SJCRH30 (cell line): ENCODE results near the gene KCNN3. TPM values are rescaled to one million over a fixed set of nuclear protein-coding genes. Genes with fewer than 3 reads are reported as not detected.

ENCODE experiments used
- DNase-seq, 2 experiments: peaks; one replicate each; pipeline ENCODE4 v3.0.0-alpha.2; 2015 to 2020
- H3K27ac ChIP-seq: fragments of 250-450 bp; sonication (Bioruptor Pico); 2 replicates; pipeline ENCODE4 v1.5.1; 2020; ENCODE audit warnings: mild to moderate bottlenecking, moderate library complexity
- H3K27me3 ChIP-seq: fragments of 250-450 bp; sonication (Bioruptor Pico); 2 replicates; pipeline ENCODE4 v1.5.1; 2020; ENCODE audit warnings: mild to moderate bottlenecking, moderate library complexity
- H3K36me3 ChIP-seq: fragments of 250-450 bp; sonication (Bioruptor Pico); 2 replicates; pipeline ENCODE4 v1.5.1; 2020; ENCODE audit warnings: mild to moderate bottlenecking, moderate library complexity
- H3K4me1 ChIP-seq: fragments of 250-450 bp; sonication (Bioruptor Pico); 2 replicates; pipeline ENCODE4 v1.5.1; 2020; ENCODE audit warnings: mild to moderate bottlenecking, moderate library complexity
- H3K4me3 ChIP-seq: fragments of 250-450 bp; sonication (Bioruptor Pico); 2 replicates; pipeline ENCODE4 v1.5.1; 2020; ENCODE audit warnings: mild to moderate bottlenecking, moderate library complexity
- H3K9me3 ChIP-seq: fragments of 250-450 bp; sonication (Bioruptor Pico); replicated peaks from 2 replicates; pipeline ENCODE4 v1.5.1; 2020; ENCODE audit warnings: mild to moderate bottlenecking, moderate library complexity
- total RNA-seq: library from RNA; depleted of rRNA; stranded (reverse); fragments of >200 nt; shearing (Covaris generic); gene quantifications from 2 replicates; pipeline ENCODE4 v1.2.3, GENCODE V29; 2014

The KCNN3 gene
- total RNA-seq, 1 experiment from 2014 or later, result 29.3 TPM

DNA sequence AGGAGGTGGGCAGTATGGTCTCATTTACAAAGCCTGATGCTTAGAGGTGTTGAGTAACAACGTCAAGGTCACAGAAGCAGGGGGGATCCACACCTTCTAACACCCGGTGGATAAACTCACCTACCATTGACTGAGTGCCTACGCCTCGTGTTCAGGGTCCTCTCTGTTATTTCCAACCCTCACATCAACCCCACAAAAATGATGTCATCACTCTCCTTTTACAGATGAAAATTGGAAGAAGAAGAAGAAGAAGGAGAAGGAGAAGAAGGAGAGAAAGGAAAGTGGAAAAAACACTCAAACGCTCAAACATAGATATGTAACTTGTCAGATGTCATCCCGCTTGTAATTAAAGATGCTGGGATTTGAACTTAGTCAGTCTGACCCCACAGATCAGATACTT, 653 bp upstream of the KCNN3 start:
- H3K4me1 ChIP-seq, result peaks cover 7% of the 10 kb centered on the region
- H3K4me3 ChIP-seq, result peak overlapping the region; percentile 76
- no peak overlapping the region for H3K27ac ChIP-seq
- no peaks in the 10 kb centered on the region for H3K9me3 ChIP-seq
- H3K36me3 ChIP-seq, result no peaks in the 10 kb centered on the region
- no peaks in the 10 kb centered on the region for H3K27me3 ChIP-seq
- no peak for DNase-seq

- DNase-seq, result peak; percentile 74 to 76
- H3K27ac ChIP-seq, result peak overlapping the region; percentile 98
Measured at GRCh38 chr1:154869351-154870114, 548 bp downstream of the KCNN3 start.

GRCh38 chr1:154867841-154868605, 2.1 kb downstream of the KCNN3 start:
- Histone ChIP-seq H3K4me3 (peak overlapping the region; percentile 76), H3K27ac (peak overlapping the region; percentile 98)

More at GRCh38 chr1:154869351-154870114, 548 bp downstream of the KCNN3 start:
- peaks cover 18% of the 10 kb centered on the region for H3K4me1 ChIP-seq
- H3K9me3 ChIP-seq, result no peaks in the 10 kb centered on the region
- no peaks in the 10 kb centered on the region for H3K36me3 ChIP-seq
- H3K4me3 ChIP-seq, result peak overlapping the region; percentile 76
- no peaks in the 10 kb centered on the region for H3K27me3 ChIP-seq

GRCh38 chr1:154867064-154867825, 2.8 kb downstream of the KCNN3 start:
- H3K9me3 ChIP-seq, result no peaks in the 10 kb centered on the region
- peak overlapping the region; percentile 76 for H3K4me3 ChIP-seq
- no peaks in the 10 kb centered on the region; the same call in 1 of the 2 replicates for H3K36me3 ChIP-seq
- peak; percentile 87 to 93 for DNase-seq
- H3K4me1 ChIP-seq, result peaks cover 41% of the 10 kb centered on the region
- no peaks in the 10 kb centered on the region for H3K27me3 ChIP-seq
- peak overlapping the region; percentile 98 for H3K27ac ChIP-seq

More at GRCh38 chr1:154867841-154868605, 2.1 kb downstream of the KCNN3 start:
- Histone ChIP-seq H3K9me3 (no peaks in the 10 kb centered on the region), H3K27me3 (no peaks in the 10 kb centered on the region), H3K36me3 (no peaks in the 10 kb centered on the region), H3K4me1 (peaks cover 33% of the 10 kb centered on the region)
- DNase-seq, result peak; percentile 59 to 70

DNA sequence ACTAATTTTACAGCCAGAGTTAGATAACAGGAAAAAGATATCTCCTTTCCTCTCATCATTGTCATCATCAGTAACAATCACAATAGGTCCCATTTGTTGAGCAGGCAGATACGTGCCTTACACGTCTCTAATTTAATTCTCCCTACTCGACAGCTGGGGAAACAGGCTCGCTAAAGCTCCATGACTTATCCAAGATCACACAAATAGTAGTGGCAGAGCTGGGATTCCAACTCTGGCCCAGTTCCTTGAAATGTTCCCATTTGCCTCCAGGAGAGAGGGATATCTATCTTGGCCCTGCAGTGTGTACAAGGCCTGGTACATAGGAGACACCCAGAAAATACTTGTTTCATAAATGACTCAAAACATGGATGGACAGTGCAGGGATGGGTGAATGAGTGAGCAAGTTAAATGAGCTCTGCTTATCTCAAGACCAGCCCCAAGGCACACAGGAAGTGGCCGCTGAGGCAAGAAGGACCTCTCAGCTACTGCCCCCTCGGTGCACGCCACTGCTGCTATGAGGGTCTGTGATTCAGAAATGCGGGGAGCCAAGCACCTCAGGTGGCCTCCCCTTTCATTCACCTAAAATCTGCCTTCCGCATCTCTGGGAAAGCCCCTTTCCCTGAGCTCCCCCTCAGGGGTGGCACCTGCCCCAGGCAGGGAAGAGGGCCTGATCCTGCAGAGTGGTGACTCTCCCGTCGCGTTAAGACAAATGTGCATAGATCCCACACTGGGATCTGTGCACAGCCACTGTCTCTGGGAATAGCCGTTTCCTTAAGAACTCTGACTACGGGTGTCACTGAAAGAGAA, 3.6 kb downstream of the KCNN3 start:
- H3K36me3 ChIP-seq, result peaks cover 3% of the 10 kb centered on the region; the same call in 1 of the 2 replicates
- peak; percentile 72 to 83 for DNase-seq
- H3K4me3 ChIP-seq, result peak overlapping the region; percentile 76
- no peaks in the 10 kb centered on the region for H3K9me3 ChIP-seq
- H3K4me1 ChIP-seq, result peaks cover 48% of the 10 kb centered on the region
- H3K27ac ChIP-seq, result peak overlapping the region; percentile 98
- no peaks in the 10 kb centered on the region for H3K27me3 ChIP-seq

DNA sequence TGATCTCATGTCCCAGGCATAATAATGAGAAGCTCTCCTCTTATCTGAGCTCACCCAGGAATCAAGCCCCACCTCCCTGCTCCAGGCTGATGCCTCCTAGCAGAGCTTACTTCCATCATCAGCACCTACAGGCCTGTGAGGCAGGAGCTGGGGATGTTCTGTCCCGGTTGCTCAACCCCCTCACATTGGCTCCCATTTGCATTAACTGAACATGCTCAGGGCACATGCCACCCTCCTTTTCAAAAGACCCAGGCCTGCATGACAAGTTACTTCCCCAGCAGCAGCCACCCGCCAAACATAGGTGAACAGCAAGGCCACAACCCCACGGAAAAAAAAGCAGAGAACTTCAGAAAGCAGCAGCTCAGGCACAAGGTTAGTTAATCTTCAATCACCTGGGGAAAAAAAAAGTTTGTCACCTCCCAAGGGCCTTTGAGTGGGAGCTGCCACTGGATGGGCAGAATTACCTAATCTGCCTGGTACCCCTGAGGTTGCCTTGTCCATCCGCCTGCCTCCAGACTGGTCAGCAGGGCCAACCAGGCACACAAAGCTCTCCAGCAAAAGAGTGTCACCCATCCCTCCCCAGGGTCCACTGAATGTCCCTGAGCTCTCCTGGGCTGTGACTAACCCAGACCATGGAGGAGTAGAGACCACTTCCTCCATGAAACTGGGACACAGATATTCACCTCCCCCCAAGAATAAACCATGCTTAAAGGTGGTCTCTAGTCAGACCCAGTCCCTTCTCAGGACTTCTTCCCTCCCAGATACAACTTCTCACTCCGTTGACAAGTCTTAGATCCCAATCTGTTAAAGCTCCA, 4.4 kb downstream of the KCNN3 start:
- peak overlapping the region; percentile 76 for H3K4me3 ChIP-seq

DNA sequence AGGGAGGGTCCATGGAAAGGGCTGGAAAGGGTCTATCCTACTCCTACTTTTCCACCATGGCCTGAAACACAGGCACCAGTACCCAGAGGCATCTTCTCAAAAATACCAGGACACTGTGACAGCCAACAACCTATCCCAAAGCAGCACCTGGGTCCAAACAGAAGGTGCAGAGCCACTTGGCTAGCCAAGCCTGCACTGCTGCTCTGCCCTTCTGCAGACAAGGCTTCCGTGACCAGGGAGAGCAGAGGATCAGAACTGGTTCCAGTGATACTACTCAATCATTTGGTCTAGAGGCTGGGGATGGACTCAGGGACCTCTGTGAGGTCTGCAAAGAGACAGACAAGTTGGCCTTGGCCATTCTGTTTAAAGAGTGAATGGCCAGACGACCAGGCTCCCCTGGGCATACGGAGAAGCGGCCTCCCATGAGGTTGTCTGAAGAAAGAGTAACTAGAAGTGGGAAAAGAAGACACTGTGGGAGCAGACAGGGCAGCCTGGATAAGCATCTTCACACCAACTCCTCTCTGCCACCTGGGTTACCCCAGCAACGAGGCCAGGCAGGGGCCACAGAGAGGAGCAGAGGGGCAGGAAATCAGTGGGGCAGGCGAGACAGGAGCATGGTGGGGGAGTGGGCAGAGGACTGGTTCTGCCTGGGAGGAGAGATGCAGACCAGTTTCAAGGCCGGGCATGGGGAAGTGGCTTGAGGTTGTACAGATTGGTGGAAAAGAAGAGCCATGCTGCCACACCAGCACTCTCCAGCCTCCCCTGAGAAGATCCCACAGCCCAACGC, 5.7 kb downstream of the KCNN3 start:
- DNase-seq, result no peak
- no peaks in the 10 kb centered on the region for H3K9me3 ChIP-seq
- H3K36me3 ChIP-seq, result peaks cover 3% of the 10 kb centered on the region; the same call in 1 of the 2 replicates
- no peaks in the 10 kb centered on the region for H3K27me3 ChIP-seq
- H3K4me3 ChIP-seq, result no peak overlapping the region
- peak overlapping the region; percentile 98; the same call in 1 of the 2 replicates for H3K27ac ChIP-seq
- peaks cover 69% of the 10 kb centered on the region for H3K4me1 ChIP-seq

More for the DNA sequence above, 4.4 kb downstream of the KCNN3 start:
- DNase-seq, result peak in 1 of 2 experiments; percentile 24
- Histone ChIP-seq H3K9me3 (no peaks in the 10 kb centered on the region), H3K36me3 (peaks cover 3% of the 10 kb centered on the region; the same call in 1 of the 2 replicates), H3K4me1 (peaks cover 57% of the 10 kb centered on the region), H3K27ac (peak overlapping the region; percentile 98), H3K27me3 (no peaks in the 10 kb centered on the region)

- H3K4me1 ChIP-seq, result peaks cover 69% of the 10 kb centered on the region
- DNase-seq, result no peak
- no peaks in the 10 kb centered on the region for H3K27me3 ChIP-seq
- H3K9me3 ChIP-seq, result no peaks in the 10 kb centered on the region
- no peak overlapping the region for H3K27ac ChIP-seq
- H3K36me3 ChIP-seq, result peaks cover 3% of the 10 kb centered on the region; the same call in 1 of the 2 replicates
- H3K4me3 ChIP-seq, result no peak overlapping the region
Measured at GRCh38 chr1:154863315-154864174, 6.5 kb downstream of the KCNN3 start.

DNA sequence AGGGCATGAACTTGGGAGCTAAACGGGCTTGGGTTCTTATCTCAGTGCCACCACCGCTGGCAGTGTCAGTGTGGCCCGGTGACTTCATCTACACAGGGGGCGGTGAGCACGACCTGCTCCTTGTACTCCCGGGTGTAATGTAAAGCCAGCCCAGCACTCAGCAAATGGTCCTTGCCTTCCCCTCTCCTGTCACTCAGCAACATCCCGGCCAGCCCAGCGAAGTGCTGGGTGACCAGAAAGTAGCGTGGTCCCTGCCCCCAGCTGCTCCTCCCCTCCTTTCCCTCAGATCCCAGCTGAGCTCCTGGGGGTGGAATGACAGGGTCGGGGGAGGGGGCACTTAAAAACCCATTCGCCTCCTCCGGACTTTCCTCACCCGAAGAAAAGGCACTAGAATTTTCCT, 7.2 kb downstream of the KCNN3 start:
- Histone ChIP-seq H3K4me3 (no peak overlapping the region), H3K9me3 (no peaks in the 10 kb centered on the region), H3K27me3 (no peaks in the 10 kb centered on the region), H3K4me1 (peaks cover 69% of the 10 kb centered on the region), H3K27ac (no peak overlapping the region), H3K36me3 (peaks cover 3% of the 10 kb centered on the region; the same call in 1 of the 2 replicates)
- DNase-seq, result no peak

DNA sequence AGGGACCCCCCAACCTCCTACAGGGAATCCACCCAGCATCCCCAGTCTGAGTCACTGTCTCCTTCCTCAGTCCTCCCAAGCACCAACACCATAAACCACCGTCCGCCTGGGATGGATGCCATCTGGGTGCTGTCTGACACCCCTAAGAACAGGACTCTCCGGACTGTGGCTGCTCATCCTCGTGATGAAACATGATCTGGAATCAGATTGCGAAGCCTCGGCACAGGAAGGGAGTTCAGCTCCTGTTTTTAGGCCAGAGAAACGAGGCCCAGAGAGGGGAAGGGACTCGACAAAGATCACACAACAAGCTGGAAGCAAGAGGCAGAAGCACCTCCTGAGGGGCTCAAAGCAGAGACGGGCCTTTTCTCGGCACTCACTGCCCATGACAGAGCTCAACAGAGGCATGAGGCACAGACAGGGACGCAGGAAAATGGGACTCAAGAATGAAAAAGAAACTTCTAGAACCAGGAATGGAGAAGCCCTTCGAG, 8.4 kb downstream of the KCNN3 start:
- no peak overlapping the region; the same call in 1 of the 2 replicates for H3K27ac ChIP-seq
- no peaks in the 10 kb centered on the region for H3K9me3 ChIP-seq
- peaks cover 70% of the 10 kb centered on the region for H3K4me1 ChIP-seq
- no peak overlapping the region for H3K4me3 ChIP-seq
- DNase-seq, result peak in 1 of 2 experiments; percentile 41
- H3K36me3 ChIP-seq, result peaks cover 3% of the 10 kb centered on the region; the same call in 1 of the 2 replicates
- H3K27me3 ChIP-seq, result no peaks in the 10 kb centered on the region

DNA sequence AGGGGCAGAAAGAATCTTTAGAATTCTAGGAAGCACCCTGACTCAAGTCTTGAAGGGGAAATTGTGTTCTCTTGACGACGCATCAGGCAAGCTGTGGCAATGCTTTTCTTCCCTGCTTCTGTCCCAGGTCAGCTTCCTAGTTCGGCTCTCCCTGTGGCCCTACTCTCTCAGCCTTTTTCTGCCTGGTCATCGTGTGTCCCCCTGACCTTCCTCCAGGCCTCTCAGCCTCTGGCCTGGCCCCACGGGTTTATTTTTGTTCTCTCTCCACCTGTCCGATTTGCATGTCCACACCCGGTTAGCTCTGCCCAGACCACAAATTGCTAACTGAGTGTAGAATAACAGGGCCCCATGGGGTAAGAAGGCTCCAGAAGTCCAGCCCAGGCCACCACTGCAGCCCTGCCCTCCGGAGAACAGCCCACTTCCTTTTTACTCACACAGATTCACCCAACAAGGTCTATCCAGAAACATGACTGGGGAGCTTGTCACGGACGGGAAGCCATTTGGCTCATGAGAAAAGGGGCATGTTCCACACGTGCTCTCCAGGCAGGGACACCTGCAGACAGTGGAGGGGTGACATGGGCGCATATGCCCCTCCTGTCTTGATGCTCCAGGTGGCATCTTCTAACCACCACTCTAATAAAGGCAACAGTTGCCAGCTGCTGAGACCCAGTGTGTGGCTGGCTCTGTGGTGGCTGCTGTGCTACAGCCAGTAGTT, 9.8 kb downstream of the KCNN3 start:
- Histone ChIP-seq H3K4me1 (peaks cover 69% of the 10 kb centered on the region), H3K27ac (peak overlapping the region; percentile 53), H3K36me3 (peaks cover 3% of the 10 kb centered on the region; the same call in 1 of the 2 replicates), H3K27me3 (no peaks in the 10 kb centered on the region), H3K4me3 (no peak overlapping the region), H3K9me3 (no peaks in the 10 kb centered on the region)
- DNase-seq, result peak; percentile 58 to 67
